Esophagus muscularis mucosa (tissue), 3 donors: ENCODE results near the gene GTF2IRD1.

ENCODE experiments used
- POLR2A ChIP-seq: fragments of 450-650 bp; IDR thresholded peaks from one replicate; pipeline ENCODE4 v1.6.1; 2017; ENCODE audit warnings: antibody characterized with exemption, moderate library complexity, mild to moderate bottlenecking, low read depth
- TF ChIP-seq, protein P1 (sequence below), 3 experiments: fragments of 200-600 bp in 2 of 3; fragments of 450-650 bp in 1 of 3; sonication (generic) in 2 of 3; IDR thresholded peaks; one replicate each; pipeline ENCODE4 v1.5.1; 2017 to 2019; ENCODE audit warnings: antibody characterized with exemption in 3 of 3, mild to moderate bottlenecking in 2 of 3, moderate library complexity in 1 of 3

DNA sequence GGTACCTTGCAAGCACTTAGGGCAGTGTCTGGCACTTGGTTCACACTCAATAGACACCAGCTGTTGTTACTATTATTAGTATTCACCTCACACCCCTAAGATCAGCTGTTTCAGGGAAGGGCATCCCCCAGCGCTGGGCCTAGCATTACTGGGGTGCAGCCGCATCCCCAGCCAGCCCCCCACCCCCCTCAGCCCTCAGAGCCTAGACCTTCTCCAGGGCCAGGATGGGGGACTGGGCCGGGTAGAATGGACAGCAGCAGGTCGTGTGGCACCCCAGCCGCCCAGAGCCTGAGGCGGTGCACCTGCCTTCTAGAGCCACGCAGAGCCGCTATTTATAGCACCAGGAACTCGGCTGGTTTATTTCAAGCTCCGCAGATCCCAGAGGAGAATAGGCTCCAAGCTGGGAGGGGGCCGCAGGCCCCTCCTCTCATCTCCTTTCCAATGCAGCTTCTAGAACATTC lies 60.5 kb downstream of the GTF2IRD1 start:
- TF ChIP-seq, protein P1, sequence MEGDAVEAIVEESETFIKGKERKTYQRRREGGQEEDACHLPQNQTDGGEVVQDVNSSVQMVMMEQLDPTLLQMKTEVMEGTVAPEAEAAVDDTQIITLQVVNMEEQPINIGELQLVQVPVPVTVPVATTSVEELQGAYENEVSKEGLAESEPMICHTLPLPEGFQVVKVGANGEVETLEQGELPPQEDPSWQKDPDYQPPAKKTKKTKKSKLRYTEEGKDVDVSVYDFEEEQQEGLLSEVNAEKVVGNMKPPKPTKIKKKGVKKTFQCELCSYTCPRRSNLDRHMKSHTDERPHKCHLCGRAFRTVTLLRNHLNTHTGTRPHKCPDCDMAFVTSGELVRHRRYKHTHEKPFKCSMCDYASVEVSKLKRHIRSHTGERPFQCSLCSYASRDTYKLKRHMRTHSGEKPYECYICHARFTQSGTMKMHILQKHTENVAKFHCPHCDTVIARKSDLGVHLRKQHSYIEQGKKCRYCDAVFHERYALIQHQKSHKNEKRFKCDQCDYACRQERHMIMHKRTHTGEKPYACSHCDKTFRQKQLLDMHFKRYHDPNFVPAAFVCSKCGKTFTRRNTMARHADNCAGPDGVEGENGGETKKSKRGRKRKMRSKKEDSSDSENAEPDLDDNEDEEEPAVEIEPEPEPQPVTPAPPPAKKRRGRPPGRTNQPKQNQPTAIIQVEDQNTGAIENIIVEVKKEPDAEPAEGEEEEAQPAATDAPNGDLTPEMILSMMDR (IDR thresholded peaks at IDR 0.05), result no peak
- no peak for TF ChIP-seq POLR2A
